HepG2 (cell line): ENCODE data around the gene ARFGAP1. TPM values are rescaled to one million over a fixed set of nuclear protein-coding genes. Genes with fewer than 3 reads are reported as not detected.

Experiments used
- ATAC-seq: fragments of 200-7000 bp; cut with Tn5 transposase; 3 replicates; pipeline ENCODE4 v1.9.1; 2020; ENCODE audit warnings: mild to moderate bottlenecking, moderate library complexity
- BruUV-seq: library from RNA; stranded (reverse); fragments of 400-500 nt; replicated peaks from 2 replicates; lab custom pipeline; 2021; lab: Mats Ljungman, UMichigan
- CTCF ChIA-PET: fragments of 300-600 bp; formaldehyde crosslinking; extraction: SDS; loops from one replicate; lab custom pipeline; 2021; ENCODE audit warnings: low total read pairs, inconsistent platforms, low intra/inter-chr PET ratio; lab: Yijun Ruan, JAX
- POLR2A ChIA-PET: fragments of 350-600 bp; sonication (Branson Sonifier 250); formaldehyde crosslinking; loops from one replicate; lab custom pipeline; 2020; ENCODE audit warnings: antibody characterized with exemption, inconsistent platforms; lab: Yijun Ruan, JAX
- DNase-seq: peaks from one replicate; pipeline ENCODE4 v3.0.0-alpha.2; 2015; ENCODE audit warnings: low spot score
- FAIRE-seq: peaks from 3 replicates; lab custom pipeline; 2011; peaks lifted over from hg19 to GRCh38; lab: Jason Lieb, UNC
- H2AFZ ChIP-seq: one replicate; pipeline ENCODE4 v1.6.1; 2011; ENCODE audit warnings: low read length, inconsistent platforms
- H3K27ac ChIP-seq: fragments of 300-600 bp; 3 replicates; pipeline ENCODE4 v1.8.0; 2011; ENCODE audit warnings: mixed run types, mild to moderate bottlenecking, mixed read lengths, low read length, inconsistent platforms; ENCODE audit not compliant: insufficient read depth; ENCODE audit errors: extremely low read length
- H3K27me3 ChIP-seq, 2 experiments: fragments of 200-600 bp in 1 of 2; 2 replicates in 1 of 2; 3 replicates in 1 of 2; pipeline versions ENCODE4 v1.6.0 to v1.8.0; 2011; ENCODE audit warnings: low read length in 2 of 2, mild to moderate bottlenecking in 2 of 2, moderate library complexity in 2 of 2, inconsistent platforms in 1 of 2; ENCODE audit not compliant: insufficient read depth in 2 of 2, control insufficient read depth in 1 of 2
- H3K36me3 ChIP-seq, 2 experiments: fragments of 200-600 bp in 1 of 2; replicated peaks in 1 of 2; 2 replicates in 1 of 2; 3 replicates in 1 of 2; pipeline versions ENCODE4 v1.5.1 to v1.8.0; 2011; ENCODE audit warnings: low read length in 2 of 2, inconsistent platforms in 1 of 2; ENCODE audit not compliant: insufficient read depth in 2 of 2, control insufficient read depth in 1 of 2
- H3K4me1 ChIP-seq: 2 replicates; pipeline ENCODE4 v1.5.1; 2012; ENCODE audit warnings: low read length, inconsistent platforms; ENCODE audit not compliant: insufficient read depth
- H3K4me2 ChIP-seq: 2 replicates; pipeline ENCODE4 v1.6.0; 2011; ENCODE audit warnings: low read depth, low read length, inconsistent platforms
- H3K4me3 ChIP-seq, 3 experiments: fragments of 200-600 bp in 1 of 3; sonication (generic), shearing (Covaris generic) in 1 of 3; replicated peaks in 1 of 3; 2 replicates each; pipeline ENCODE4 v1.5.1; 2011 to 2016; ENCODE audit warnings: low read length in 3 of 3, inconsistent platforms in 2 of 3, low read depth in 2 of 3, mild to moderate bottlenecking in 2 of 3, control low read depth in 1 of 3, mixed read lengths in 1 of 3; ENCODE audit not compliant: insufficient read depth in 1 of 3
- H3K79me2 ChIP-seq: one replicate; pipeline ENCODE4 v1.6.1; 2011; ENCODE audit warnings: low read length, inconsistent platforms; ENCODE audit not compliant: insufficient read depth
- H3K9ac ChIP-seq: 2 replicates; pipeline ENCODE4 v1.6.0; 2011; ENCODE audit warnings: mild to moderate bottlenecking, low read depth, low read length, inconsistent platforms; ENCODE audit not compliant: insufficient read depth
- H3K9me3 ChIP-seq: 2 replicates; pipeline ENCODE4 v1.5.1; 2012; ENCODE audit warnings: mild to moderate bottlenecking, low read length
- H4K20me1 ChIP-seq: 2 replicates; pipeline ENCODE4 v1.6.0; 2011; ENCODE audit warnings: inconsistent platforms, mild to moderate bottlenecking, low read length, moderate library complexity; ENCODE audit not compliant: insufficient read depth
- ARID2 ChIP-seq: sonication (generic); formaldehyde crosslinking; IDR thresholded peaks from 2 replicates; pipeline ENCODE4 v1.8.1; 2022; ENCODE audit warnings: mild to moderate bottlenecking, missing genetic modification reagents, borderline replicate concordance
- EZH2 ChIP-seq: conservative IDR thresholded peaks from 2 replicates; pipeline ENCODE4 v1.6.1; 2012; ENCODE audit warnings: mild to moderate bottlenecking, low read depth, low read length, moderate library complexity
- HNRNPK ChIP-seq: fragments of 200-400 bp; formaldehyde crosslinking; IDR thresholded peaks from 2 replicates; pipeline ENCODE4 v1.6.1; 2018; ENCODE audit warnings: low read length, low read depth, moderate library complexity, mild to moderate bottlenecking; ENCODE audit not compliant: poor library complexity, severe bottlenecking
- MTA3 ChIP-seq: sonication (generic); formaldehyde crosslinking; IDR thresholded peaks from 2 replicates; pipeline ENCODE4 v1.4.0; 2020; ENCODE audit warnings: missing genetic modification reagents
- MTF2 ChIP-seq: sonication (generic); formaldehyde crosslinking; IDR thresholded peaks from 2 replicates; pipeline ENCODE4 v1.5.0; 2020; ENCODE audit warnings: missing genetic modification reagents, borderline replicate concordance
- PHF8 ChIP-seq: sonication (generic); formaldehyde crosslinking; IDR thresholded peaks from 2 replicates; pipeline ENCODE4 v1.5.0; 2020; ENCODE audit warnings: missing genetic modification reagents
- REPIN1 ChIP-seq: sonication (generic); formaldehyde crosslinking; IDR thresholded peaks from 2 replicates; pipeline ENCODE4 v1.8.0; 2022; ENCODE audit warnings: missing genetic modification reagents, low read depth, mild to moderate bottlenecking, borderline replicate concordance
- SNAPC5 ChIP-seq: sonication (generic); formaldehyde crosslinking; IDR thresholded peaks from 2 replicates; pipeline ENCODE4 v1.8.1; 2023; ENCODE audit warnings: mild to moderate bottlenecking, missing genetic modification reagents, borderline replicate concordance
- TAF1 ChIP-seq: sonication (generic); formaldehyde crosslinking; IDR thresholded peaks from 2 replicates; pipeline ENCODE4 v1.4.0; 2020; ENCODE audit warnings: missing genetic modification reagents
- ZNF275 ChIP-seq: sonication (generic); formaldehyde crosslinking; IDR thresholded peaks from 2 replicates; pipeline ENCODE4 v1.8.0; 2022; ENCODE audit warnings: missing genetic modification reagents, mild to moderate bottlenecking, inconsistent platforms, borderline replicate concordance
- ZSCAN31 ChIP-seq: sonication (generic); formaldehyde crosslinking; IDR thresholded peaks from 2 replicates; pipeline ENCODE4 v1.5.0; 2020; ENCODE audit warnings: low read depth, mild to moderate bottlenecking, missing genetic modification reagents
- WGBS: methylation state at CpG from one replicate; pipeline ENCODE4 v1.1.6; 2017; ENCODE audit warnings: low lambda C conversion rate; 5-methylcytosine and 5-hydroxymethylcytosine counted together
- in situ Hi-C: cut with HindIII; loops from 2 replicates; pipeline ENCODE4 v1.10.0; 2017; ENCODE audit warnings: low pct_unique_long_range_greater_than_20kb; ENCODE audit not compliant: extremely low pct_ligation_motif_present
- intact Hi-C: fragments of 100-400 bp; cut with micrococcal nuclease; formaldehyde crosslinking; loops from one replicate; pipeline ENCODE4 v1.10.0; 2022; ENCODE audit not compliant: unreplicated experiment
- polyA plus RNA-seq, 8 experiments: library from polyadenylated mRNA; depleted of rRNA in 3 of 8; stranded (reverse) in 7 of 8; unstranded in 1 of 8; fragments of >200 nt; fragmentation: Illumina TruSeq in 4 of 8; extraction: Trizol in 4 of 8; gene quantifications; 2 replicates each; pipeline versions ENCODE4 v1.2.1 to v1.2.3, GENCODE V29; 2011 to 2016; ENCODE audit warnings: low read depth in 4 of 8, missing spikeins in 1 of 8, mixed read lengths in 1 of 8; ENCODE audit not compliant: insufficient read depth in 1 of 8
- total RNA-seq, 5 experiments: library from RNA; depleted of rRNA; stranded (reverse); fragments of >200 nt; fragmentation: Illumina TruSeq; extraction: Trizol; gene quantifications; 2 replicates each; pipeline ENCODE4 v1.2.3, GENCODE V29; 2016; ENCODE audit warnings: low read depth in 1 of 5
- TF ChIP-seq, protein P1 (sequence below): fragments of 450-650 bp; IDR thresholded peaks from 2 replicates; pipeline ENCODE4 v1.6.1; 2016
- TF ChIP-seq, protein P2 (sequence below): sonication (generic); formaldehyde crosslinking; IDR thresholded peaks from 2 replicates; pipeline ENCODE4 v1.5.0; 2020; ENCODE audit warnings: missing genetic modification reagents

The ARFGAP1 gene
- total and polyA plus RNA-seq, 2 of the 13 experiments (the other 11 are each of a cell fraction or from before 2014, with no cell fraction given) = 132 TPM

DNA sequence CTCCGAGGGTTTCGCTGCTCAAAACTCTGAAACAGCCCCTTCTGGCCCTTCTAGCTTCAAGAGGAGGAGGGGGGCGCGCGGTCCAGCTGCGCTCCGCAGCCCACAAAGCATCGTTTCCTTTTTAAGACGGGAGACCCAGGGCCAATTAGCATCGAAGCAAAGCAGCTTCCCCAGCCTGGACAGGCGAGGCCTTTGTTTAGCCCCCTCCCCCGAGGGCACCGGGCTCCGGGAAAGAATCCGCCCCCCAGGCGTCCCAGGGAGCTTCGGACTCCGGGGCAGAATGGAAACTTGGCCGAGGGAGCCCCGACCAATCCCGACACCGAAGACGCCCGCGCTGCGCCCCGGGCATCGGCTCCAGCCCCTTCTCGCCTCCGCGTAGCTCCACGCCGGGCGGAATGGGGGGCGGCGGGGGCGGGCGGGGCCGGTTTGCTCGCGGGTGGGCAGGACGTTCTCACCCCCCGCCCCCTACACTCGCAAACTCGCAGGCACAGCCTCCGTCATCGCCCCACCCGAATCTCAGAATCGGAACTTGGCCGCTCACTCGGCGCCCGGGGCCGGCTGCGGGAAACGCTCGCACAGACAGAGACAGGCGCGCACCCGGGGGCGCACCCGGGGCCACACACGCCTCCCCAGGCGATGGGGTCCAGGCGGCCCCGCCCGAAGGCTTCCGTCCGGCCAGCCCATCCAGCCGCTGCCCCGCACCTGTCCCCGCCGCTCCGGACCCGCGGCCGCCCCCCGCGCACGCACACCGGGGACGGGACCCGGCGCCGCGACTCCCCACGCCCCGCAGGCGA, 19.0 kb upstream of the ARFGAP1 start:
- FAIRE-seq = no peak
- 13% methylated on average over 51 of the region's 89 CpGs for WGBS
- H3K27me3 ChIP-seq = peaks cover 28 to 81% of the 10 kb centered on the region in 2 experiments
- no peak for DNase-seq
- no peak for ATAC-seq
- no peak overlapping the region for H2AFZ ChIP-seq
- H3K4me2 ChIP-seq = no peak overlapping the region
- intact Hi-C loops (no loop called here), in situ Hi-C loops (no loop called here)
- H4K20me1 ChIP-seq = peaks cover 5% of the 10 kb centered on the region; the same call in 1 of the 2 replicates
- H3K9ac ChIP-seq = no peak overlapping the region
- peak; percentile 45; the same call in 1 of the 2 replicates for TF ChIP-seq EZH2
- TF ChIP-seq, protein P1, sequence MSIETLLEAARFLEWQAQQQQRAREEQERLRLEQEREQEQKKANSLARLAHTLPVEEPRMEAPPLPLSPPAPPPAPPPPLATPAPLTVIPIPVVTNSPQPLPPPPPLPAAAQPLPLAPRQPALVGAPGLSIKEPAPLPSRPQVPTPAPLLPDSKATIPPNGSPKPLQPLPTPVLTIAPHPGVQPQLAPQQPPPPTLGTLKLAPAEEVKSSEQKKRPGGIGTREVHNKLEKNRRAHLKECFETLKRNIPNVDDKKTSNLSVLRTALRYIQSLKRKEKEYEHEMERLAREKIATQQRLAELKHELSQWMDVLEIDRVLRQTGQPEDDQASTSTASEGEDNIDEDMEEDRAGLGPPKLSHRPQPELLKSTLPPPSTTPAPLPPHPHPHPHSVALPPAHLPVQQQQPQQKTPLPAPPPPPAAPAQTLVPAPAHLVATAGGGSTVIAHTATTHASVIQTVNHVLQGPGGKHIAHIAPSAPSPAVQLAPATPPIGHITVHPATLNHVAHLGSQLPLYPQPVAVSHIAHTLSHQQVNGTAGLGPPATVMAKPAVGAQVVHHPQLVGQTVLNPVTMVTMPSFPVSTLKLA = no peak
- H3K9me3 ChIP-seq = no peaks in the 10 kb centered on the region
- POLR2A ChIA-PET = no interaction called here
- H3K27ac ChIP-seq = no peak overlapping the region
- CTCF ChIA-PET = no interaction called here
- no peak overlapping the region for H3K4me3 ChIP-seq
- no TSS peak for BruUV-seq
- H3K4me1 ChIP-seq = peaks cover 17% of the 10 kb centered on the region
- no peaks in the 10 kb centered on the region for H3K79me2 ChIP-seq
- no peaks in the 10 kb centered on the region for H3K36me3 ChIP-seq

DNA sequence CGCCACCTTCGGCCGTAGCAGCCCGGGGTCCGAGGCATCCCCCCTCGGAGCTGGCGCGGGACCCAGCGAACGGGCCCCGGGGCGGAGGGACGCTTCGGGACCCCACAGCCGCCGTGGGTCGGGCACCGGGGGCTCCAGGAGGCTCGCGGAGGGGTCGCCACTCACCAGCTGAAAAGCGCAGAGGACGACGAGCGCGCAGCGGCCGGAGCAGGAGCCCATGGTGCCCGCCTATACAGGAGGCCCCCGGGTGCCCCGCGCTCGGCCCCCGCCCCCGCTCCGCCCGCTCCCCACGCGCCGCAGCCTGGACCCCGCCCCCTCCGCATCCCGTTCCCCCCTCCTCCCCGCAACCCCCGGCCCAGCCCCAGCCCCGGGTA, 18.4 kb upstream of the ARFGAP1 start, which contains the start of gene NKAIN4:
TSS of gene NKAIN4 (minus strand) at position 232 of the 374 bp plus-strand sequence. CDS start at position 219, 13 bp downstream.
- Histone ChIP-seq H3K9me3 (no peaks in the 10 kb centered on the region), H3K4me1 (peaks cover 17% of the 10 kb centered on the region), H3K36me3 (no peaks in the 10 kb centered on the region), H3K27me3 (peaks cover 28 to 82% of the 10 kb centered on the region in 2 experiments), H3K27ac (no peak within 1 kb of the TSS), H3K4me3 (no peak within 1 kb of the TSS), H2AFZ (no peak within 1 kb of the TSS), H3K9ac (no peak within 1 kb of the TSS), H3K4me2 (no peak within 1 kb of the TSS), H3K79me2 (no peaks in the 10 kb centered on the region), H4K20me1 (peaks cover 5% of the 10 kb centered on the region; the same call in 1 of the 2 replicates)
- WGBS = 5% methylated on average over 37 of the region's 46 CpGs
- FAIRE-seq = no peak
- in situ Hi-C loops (no loop called here), intact Hi-C loops (no loop called here)
- ATAC-seq = no peak
- ChIA-PET POLR2A (no interaction called here), CTCF (no interaction called here)
- DNase-seq = no peak
- no TSS peak for BruUV-seq
- TF ChIP-seq ZSCAN31 (CRISPR knock-in tag) = no peak
- TF ChIP-seq TAF1 (CRISPR knock-in tag) = no peak
- TF ChIP-seq SNAPC5 (CRISPR knock-in tag) = no peak
- TF ChIP-seq MTA3 (CRISPR knock-in tag) = no peak
- no peak for TF ChIP-seq ARID2
- no peak for TF ChIP-seq ZNF275
- TF ChIP-seq HNRNPK = no peak
- TF ChIP-seq, protein P2, sequence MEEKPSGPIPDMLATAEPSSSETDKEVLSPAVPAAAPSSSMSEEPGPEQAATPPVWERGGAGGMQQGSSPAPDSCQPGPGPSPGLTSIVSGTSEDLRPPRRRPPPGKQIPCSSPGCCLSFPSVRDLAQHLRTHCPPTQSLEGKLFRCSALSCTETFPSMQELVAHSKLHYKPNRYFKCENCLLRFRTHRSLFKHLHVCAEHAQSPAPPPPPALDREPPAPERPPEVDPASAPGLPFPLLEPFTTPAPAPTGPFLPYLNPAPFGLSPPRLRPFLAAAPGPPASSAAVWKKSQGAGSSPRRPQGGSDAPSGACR (CRISPR knock-in tag) = no peak
- TF ChIP-seq PHF8 (CRISPR knock-in tag) = no peak
- no peak for TF ChIP-seq REPIN1 (CRISPR knock-in tag)
- no peak for TF ChIP-seq MTF2 (CRISPR knock-in tag)
